KOPT-K1 (cell line): Measurements from ENCODE around the gene ST13.
"Not testable (repeated sequence)": the region's sequence is repeated elsewhere in the genome, so short reads cannot be mapped to it uniquely, and the experiment has no call there.

Experiments
- H3K27ac ChIP-seq: fragments of 200-600 bp; sonication (generic); 2 replicates; pipeline ENCODE4 v1.5.1; 2016; ENCODE audit warnings: antibody characterized with exemption, mild to moderate bottlenecking, low read depth, low read length; ENCODE audit not compliant: poor library complexity, severe bottlenecking
- H3K36me3 ChIP-seq: fragments of 200-600 bp; sonication (generic); 2 replicates; pipeline ENCODE4 v1.5.1; 2017; ENCODE audit warnings: antibody characterized with exemption, mild to moderate bottlenecking, low read length, moderate library complexity; ENCODE audit not compliant: insufficient read depth
- H3K9me3 ChIP-seq: fragments of 200-600 bp; sonication (generic); 2 replicates; pipeline ENCODE4 v1.5.1; 2017; ENCODE audit warnings: antibody characterized with exemption, low read length, mild to moderate bottlenecking; ENCODE audit not compliant: insufficient read depth, poor library complexity, severe bottlenecking

The ST13 gene

DNA sequence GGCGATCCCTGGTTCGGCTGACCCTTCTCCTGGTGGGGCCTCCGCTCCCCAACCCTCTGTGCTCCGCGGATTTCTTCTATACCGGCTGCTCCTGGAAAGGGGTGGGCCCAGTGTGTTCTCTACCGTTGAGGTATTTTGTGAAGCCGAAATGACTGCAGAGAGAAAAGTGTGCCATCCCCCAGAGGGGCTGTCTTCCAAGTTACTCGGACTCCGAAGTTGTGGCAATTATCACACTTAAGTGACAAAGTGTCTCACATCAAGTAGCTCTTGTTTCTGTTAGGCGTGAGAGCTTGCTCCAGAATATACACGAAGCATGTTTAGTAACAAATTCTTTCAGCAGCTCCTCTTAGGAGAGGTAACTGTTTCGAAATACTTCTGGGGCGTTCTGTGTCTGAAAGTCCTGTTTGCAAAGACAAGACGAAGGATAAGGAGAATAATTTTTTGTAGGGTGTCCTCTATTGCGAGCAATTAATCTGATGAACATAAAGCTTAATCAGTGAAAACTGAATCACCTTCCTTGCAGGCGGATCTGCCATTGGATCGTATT lies 943 bp upstream of the ST13 start:
- no peaks in the 10 kb centered on the region for H3K9me3 ChIP-seq
- H3K36me3 ChIP-seq, result peaks cover 30% of the 10 kb centered on the region
- peak overlapping the region; percentile 94 for H3K27ac ChIP-seq

DNA sequence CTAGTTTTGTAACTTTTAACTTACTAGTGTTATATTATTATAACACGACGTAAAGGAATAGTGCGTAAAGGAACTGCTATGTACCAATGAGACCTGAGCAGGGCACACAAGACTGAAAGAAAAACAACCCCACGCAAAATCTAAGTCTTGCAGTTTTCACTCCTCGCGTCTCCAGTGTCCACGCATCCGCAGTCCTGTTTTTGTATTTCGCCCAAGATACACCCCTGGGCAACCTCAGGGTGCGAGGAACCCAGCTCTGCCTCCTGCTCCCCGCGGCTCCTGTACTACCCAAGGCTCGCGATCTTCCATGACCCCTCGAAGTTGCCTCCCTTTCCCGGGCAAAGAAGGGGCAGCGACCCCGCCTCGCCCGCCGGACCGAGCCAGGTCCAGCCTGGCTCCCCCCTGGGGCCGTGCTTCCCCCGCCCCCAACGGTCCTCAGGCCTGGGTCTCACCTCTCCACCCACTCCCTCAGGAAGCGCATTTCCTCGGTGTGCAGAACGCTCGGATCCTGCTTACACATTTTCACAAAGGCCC lies 393 bp downstream of the ST13 start:
- Histone ChIP-seq H3K9me3 (no peaks in the 10 kb centered on the region), H3K27ac (peak overlapping the region; percentile 94), H3K36me3 (peaks cover 34% of the 10 kb centered on the region)

DNA sequence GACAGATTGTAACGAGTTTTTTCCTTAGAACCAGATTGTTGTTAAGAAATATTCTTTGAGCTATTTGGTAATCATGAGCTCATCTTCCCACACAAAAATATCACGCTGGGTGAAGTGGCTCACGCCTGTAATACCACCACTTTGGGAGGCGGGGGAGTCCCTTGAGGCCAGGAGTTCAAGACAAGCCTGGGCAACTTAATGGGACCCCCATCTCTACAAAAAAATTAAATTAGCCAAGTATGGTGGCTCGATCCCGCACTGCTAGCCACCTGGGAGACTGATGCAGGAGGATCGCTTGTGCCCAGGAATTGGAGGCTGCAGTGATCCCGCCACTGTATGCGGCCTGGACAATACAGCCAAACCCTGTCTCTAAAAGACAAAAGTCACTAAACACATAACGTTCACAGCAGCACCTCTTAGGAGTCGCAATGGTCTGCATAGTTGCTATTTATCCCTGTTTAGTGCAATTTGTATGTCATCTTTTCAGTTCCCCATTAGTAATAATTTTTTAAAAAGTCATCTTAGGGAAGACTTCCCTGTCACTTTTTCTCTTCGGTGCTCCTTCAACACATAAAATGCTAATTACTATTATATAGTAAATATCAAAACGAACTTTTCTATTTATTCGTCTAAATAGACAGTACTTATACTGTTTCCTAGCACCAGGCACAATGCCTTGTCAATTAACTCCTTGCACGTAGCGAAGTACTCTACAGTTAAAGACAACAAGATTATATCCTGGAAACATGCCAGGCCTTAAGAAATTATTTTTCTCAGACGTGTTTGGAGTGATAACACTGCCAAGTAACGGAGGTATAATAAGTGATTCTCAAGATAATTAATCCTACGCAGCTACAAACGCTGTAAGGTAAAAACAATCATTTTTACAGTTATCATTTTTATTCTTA lies 1.1 kb downstream of the ST13 start:
- Histone ChIP-seq H3K27ac (peak overlapping the region; percentile 94), H3K36me3 (peaks cover 42% of the 10 kb centered on the region), H3K9me3 (no peaks in the 10 kb centered on the region)

DNA sequence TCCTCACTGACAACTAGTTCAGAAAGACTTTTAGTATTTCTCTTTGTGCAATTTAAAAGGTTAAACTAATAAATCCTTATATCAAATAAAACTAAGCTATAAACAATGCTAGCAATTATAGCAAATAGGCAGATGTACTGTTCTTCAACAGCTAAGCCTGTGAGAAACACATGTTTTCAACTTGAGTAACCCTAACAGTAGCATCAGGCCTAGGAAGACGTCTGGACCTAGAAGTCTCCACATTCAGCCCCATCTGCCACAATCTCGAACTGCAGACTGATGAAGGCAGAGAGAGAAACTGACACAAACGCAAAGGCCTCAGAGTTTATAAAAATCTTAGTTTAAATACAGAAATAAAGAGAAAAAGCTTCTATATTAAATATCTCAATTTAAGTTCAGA lies 2.5 kb downstream of the ST13 start:
- Histone ChIP-seq H3K27ac (peak overlapping the region; percentile 8), H3K9me3 (no peaks in the 10 kb centered on the region), H3K36me3 (peaks cover 55% of the 10 kb centered on the region)

DNA sequence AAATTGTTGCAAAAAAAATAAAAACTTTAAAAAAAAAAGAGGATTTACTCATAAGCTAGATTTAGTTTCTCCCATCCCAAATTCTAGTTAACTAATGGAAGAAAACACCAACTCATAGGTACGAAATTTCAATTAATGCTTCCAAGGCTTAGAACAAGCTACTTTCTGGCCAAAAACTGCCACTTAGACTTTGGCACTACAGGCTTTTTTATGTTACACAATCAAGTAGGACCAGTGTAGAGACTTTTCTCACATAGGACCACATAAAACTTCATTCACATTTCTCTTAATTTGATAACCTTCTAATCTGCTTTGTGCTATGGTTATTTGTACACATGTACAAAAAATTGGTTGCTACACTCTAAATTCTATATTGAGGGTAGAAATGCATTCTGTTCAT lies 3.1 kb downstream of the ST13 start:
- Histone ChIP-seq H3K9me3 (no peaks in the 10 kb centered on the region), H3K36me3 (peaks cover 61% of the 10 kb centered on the region), H3K27ac (peak overlapping the region; percentile 8)

DNA sequence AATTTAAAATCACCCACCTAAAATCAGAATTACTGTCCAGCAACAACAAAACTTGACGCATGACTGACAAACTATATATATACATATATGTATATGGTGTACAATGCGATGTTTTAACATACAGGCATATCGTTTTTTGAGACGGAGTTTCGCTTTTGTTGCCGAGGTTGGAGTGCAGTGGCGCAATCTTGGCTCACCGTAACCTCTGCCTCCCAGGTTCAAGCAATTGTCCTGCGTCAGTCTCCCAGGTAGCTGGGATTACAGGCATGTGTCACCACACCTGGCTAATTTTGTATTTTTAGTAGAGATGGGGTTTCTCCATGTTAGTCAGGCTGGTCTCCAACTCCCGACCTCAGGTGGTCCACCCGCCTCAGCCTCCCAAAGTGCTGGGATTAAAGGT lies 10.6 kb downstream of the ST13 start:
- H3K36me3 ChIP-seq, result peaks cover 100% of the 10 kb centered on the region
- H3K27ac ChIP-seq, H3K9me3 ChIP-seq: not testable (repeated sequence)

DNA sequence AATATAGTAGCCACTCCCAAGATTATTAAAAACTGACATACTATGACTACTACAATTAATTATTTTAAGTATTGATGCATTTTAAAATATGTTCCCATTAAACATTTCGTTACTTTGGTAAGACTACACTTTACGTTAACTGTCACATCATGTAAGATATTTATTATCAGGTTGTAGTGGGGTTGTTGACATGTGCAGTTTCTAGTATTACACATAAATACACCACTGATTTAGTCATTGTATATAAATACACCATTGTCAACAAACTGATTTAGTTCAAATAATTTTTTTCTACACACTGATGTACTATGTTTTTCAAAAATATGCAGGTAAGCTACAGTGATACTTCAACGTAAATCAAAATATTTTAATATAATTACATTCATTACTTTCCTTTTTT lies 11.5 kb downstream of the ST13 start:
- H3K36me3 ChIP-seq, result peaks cover 100% of the 10 kb centered on the region
- H3K9me3 ChIP-seq, result no peaks in the 10 kb centered on the region

DNA sequence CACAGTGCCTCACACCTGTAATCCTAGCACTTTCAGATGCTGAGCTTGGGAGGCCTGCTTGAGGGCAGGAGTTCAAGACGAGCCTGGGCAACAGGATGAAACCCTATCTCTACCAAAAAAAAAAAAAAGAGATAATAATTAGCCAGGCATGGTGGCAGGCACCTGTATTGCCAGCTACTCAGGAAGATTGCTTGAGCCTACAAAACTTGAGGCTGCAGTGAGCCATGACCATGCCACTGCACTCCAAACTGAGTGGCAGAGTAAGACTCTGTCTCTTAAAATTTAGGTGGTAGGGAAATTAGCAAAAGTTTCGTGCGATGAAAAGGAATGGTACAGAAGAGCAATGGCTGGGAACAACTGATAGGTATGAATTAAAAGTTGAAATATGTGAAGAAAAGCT lies 18.0 kb downstream of the ST13 start:
- H3K36me3 ChIP-seq, result peaks cover 98% of the 10 kb centered on the region
- no peaks in the 10 kb centered on the region for H3K9me3 ChIP-seq
- no peak overlapping the region for H3K27ac ChIP-seq

More for the DNA sequence above, 11.5 kb downstream of the ST13 start:
- no peak overlapping the region for H3K27ac ChIP-seq

DNA sequence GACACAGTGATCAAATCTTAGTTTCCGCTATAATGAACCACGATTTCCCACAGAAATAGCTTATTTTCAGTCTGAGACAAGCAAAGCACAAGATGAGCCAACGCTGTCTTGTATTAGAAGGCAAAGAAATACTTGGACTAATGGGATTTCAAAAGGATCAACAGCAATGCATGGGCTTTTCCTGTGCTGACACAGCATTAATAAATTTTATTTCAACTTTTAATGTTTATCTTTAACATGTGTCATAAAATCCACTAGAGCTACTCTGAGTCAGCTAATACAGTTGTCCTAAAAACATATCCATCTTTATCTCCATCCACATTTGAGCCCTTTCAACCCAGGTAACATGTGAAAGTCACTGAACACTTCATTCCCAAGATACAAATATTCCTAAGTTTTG lies 21.8 kb downstream of the ST13 start:
- H3K36me3 ChIP-seq, result peaks cover 98% of the 10 kb centered on the region
- no peak overlapping the region for H3K27ac ChIP-seq
- H3K9me3 ChIP-seq, result no peaks in the 10 kb centered on the region

DNA sequence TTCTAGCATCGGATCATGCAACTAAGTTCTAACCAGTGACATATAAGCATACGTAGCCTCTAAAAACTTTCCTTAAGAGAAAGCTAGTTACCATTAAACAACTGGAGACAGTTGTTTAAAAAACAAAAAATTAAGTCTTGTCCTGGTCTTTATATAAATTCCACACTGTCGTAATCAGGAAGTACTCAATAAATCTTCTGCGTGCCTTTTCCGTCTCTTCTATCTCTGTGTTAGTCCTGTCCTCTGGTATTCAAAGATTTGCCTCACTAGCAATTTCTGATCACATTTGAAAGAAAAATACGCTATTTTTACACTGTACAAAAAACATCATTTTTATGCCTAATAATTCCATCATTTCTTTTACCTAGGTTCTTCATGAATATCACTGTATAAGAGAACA lies 27.3 kb downstream of the ST13 start:
- H3K9me3 ChIP-seq, result no peaks in the 10 kb centered on the region
- H3K27ac ChIP-seq, result no peak overlapping the region
- H3K36me3 ChIP-seq, result peaks cover 98% of the 10 kb centered on the region

DNA sequence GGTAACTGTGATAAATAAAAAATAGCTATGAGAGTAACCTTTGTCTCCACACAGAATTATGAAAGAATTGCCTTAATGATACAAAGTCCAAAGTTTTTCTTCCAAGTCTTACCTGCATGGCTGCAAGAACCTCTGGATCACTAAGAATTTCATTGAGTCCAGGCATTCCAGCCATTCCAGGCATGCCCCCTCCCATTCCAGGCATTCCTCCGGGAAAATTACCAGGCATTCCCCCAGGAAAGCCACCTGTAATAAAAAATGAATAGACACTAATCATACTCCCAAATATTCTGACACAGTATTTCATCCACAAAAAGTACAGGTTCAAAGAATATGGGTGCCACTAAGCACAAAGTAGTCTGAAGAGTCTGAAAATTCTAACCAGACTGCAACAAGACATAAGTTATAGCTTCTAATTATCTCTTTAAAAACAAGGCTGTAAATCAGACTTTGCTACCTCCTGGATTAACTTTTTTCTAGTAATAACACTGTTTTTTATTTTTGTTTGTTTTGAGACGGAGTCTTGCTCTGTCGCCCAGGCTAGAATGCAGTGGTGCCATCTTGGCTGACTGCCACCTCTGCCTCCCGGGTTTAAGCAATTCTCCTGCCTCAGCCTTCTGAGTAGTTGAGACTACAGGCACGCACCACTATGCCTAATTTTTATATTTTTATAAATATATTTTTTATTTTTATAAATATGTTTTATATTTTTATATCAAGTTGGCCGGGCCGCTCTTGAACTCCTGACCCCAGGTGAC lies 29.3 kb downstream of the ST13 start:
- no peaks in the 10 kb centered on the region for H3K9me3 ChIP-seq
- H3K27ac ChIP-seq, result no peak overlapping the region
- peaks cover 98% of the 10 kb centered on the region for H3K36me3 ChIP-seq

DNA sequence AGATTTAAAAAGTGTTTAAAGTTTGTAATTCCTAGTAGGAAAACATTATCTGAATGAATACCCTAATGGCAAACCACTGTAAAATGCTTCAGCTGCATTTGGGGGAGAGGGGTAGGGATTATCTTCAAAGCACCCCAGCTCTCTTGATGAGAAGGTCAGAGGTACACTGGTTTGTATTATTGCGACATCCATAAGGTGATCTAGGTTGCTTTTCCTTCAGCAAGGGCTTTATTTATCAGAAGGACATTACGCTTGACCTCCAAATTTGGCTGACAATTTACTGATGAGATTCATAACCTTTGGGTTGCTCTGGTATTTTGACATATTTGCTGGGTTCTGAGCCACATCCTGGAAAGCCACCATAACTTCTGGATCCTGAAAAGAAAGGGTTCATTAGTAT lies 30.1 kb downstream of the ST13 start:
- H3K36me3 ChIP-seq, result peaks cover 91% of the 10 kb centered on the region
- H3K9me3 ChIP-seq, H3K27ac ChIP-seq: not testable (repeated sequence)

DNA sequence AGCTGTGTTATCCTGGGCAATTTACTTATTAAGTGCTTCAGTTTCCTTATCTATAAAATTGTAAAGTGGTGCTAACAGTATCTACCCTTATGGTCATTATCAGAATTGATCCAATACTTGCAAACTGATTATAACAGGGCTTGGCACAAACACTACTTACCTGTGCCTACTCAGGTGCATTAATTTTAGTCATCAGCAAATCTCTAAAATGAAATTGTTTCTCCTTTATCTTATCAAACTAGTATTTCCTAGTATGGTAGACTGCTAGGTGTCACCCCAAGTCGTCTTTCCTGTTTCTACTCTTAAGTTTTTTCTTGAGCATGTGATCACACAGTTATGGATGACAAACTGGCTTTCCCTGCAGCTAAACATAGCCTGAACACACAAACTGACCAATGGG lies 33.0 kb downstream of the ST13 start:
- Histone ChIP-seq H3K36me3 (peaks cover 62% of the 10 kb centered on the region), H3K9me3 (no peaks in the 10 kb centered on the region), H3K27ac (no peak overlapping the region)

DNA sequence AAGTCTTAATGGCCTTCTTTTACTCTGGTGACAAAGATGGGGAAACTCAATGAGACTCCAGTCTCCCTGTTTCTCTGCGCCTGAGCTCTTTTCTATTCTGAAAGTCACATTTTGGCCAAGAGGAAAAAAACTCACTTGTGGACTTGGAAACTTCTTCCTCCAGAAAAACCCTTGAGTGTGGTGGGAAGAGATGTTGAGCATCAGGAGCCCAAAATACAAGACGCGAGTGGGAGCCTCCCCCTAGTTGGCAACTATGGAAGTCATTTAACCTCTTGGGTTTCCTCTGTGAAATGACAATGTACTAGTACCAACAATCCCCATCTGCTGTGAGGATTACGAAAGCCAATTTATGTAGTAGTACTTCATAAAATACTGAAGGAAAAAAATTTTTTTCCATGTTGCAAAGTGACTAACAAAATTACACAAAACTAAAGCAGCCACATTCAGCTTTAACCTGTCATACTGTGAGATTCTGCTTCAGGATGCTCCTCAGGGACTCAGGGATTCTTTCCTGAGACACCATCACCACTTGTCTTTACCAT lies 36.8 kb downstream of the ST13 start:
- Histone ChIP-seq H3K9me3 (no peaks in the 10 kb centered on the region), H3K27ac (peak overlapping the region; percentile 78), H3K36me3 (peaks cover 30% of the 10 kb centered on the region)
